Measurements from ENCODE around the gene ST8SIA5. TPM values are rescaled to one million over a fixed set of nuclear protein-coding genes. Genes with fewer than 3 reads are reported as not detected.

Gene ST8SIA5
- total RNA-seq, 1 donor from 2014 or later, result 1.5 TPM

DNA sequence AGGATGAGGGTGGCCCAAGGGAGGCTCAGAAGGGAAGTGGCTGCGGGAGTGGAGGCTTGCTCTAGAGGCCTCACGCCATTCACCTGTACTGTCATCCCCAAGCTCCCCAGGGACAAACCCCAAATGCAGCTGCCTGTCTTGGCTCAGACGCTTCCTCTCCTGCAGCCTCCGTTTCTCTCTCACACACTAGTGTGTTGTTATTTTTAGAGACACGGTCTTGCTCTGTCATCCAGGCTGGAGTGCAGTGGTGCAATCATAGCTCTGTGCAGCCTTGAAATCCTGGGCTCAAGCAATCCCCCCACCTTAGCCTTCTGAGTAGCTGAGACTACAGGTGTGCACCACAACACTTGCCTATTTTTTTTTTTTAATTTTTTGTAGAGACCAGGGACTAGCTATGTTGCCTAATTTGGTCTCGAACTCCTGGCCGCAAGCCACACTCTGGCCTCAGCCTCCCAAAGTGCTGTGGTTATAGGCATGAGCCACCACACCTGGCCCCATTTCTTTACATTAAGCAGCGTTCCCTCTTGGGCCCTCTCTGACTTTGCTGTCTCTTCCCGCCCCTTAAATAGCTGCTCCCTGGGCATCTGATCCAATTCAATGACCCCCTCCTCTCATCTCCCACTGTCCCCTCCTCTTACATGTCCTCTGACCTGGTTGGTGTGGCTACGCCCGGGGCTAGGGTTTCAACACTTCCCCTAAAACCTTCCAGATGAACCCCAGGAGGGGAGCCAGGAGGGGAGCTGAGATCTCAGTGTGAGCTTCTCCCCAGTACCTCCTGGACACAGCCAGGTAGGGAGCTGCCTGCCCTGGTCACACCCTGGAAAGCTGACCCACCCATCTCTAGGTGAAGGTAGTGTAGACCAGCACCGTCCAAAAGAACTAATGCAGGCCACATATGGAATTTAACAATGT, 75.8 kb downstream of the ST8SIA5 start:
- DNase-seq (no peak), ATAC-seq (ENCODE audit: poor library complexity) (peak; percentile 58)
- intact Hi-C loops (cut with DNase I), result no loop called here

DNA sequence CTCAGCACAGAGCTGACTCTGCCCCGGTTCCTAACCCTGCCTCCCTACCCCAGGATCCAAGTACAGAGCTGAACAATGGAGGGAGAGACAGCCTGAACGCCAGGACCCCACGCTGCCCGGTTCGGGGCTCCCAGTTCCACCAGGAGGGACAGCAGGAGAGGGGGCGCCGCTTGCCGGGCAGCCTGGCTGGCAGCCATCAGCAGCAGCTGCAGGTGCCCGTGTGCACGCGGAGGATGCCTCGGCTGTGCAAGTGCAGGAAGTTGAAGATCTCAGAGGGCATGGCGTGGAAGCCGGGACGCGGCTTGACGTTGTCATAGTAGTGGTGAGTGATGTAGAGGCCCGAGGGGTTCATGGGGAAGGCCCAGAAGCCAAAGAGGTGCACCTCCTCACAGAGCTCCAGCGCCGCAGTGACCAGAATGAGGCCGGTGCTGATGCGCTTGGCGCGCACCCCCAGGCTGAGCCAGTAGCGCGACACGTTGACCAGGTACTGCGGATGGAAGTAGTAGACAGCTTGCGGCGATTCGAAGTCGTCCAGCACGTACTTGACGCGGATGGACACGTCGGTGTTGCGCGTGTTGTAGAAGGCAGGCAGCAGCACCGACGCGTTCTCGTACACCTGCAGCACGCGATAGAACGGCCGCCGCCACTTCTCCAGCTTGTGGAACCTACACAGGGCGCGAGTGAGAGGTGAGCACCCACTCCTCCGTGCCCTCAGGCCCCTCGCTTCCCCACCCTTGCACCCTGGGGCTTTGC, 76.8 kb downstream of the ST8SIA5 start:
- DNase-seq (no peak), ATAC-seq (ENCODE audit: poor library complexity) (peak; percentile 9)
- intact Hi-C loops (cut with DNase I), result no loop called here

DNA sequence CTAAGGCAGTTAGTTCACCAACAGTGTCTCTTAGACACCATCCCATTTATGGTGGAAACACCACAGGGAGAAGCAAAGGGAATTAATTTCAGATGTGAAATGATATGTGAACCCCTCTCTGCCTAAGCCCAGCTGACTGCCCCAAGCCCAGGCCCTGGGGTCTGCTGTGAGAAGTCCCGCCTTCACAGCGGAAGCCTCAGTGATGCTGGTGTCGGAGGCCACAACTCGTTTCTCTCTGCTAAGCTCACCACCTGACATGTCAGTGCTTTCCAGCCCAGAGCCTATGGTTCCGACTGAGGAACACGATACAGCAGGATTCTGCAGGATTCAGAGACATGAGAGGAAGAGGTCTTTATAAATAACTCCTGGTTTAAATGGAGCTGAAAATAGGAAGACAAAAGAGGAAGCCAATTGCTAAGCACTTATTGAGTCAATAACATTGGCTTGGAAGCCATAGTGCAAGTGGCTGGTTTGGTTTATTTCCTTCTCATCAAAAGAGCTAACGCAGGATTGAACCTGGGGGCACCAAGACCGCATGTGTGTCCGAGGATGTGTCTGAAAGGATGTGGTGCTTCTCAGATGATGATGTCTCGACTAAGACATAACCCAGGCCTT, 78.0 kb downstream of the ST8SIA5 start:
- intact Hi-C loops (cut with DNase I), result no loop called here
- no peak for DNase-seq
- no peak for ATAC-seq (ENCODE audit: poor library complexity)

DNA sequence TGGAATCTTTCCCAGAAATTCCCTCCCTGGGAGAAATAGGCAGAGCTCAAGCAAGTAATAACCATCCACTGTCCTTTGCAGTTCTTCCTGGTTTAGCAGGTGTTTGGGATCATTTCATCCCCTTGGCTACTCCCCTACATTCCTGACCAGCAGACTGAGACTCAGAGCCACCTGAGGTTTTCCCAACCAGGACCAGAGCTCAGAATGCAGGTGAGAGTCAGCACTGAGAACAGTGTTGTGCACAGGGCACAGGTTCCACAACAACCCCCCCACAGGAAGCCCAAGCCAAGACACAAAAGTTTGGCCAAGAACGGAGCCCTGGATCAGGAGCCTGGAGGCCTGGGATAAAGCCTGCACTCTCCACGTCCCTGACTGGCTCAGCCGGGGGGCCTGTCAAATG, 78.8 kb downstream of the ST8SIA5 start:
- no peak for ATAC-seq (ENCODE audit: poor library complexity)

DNA sequence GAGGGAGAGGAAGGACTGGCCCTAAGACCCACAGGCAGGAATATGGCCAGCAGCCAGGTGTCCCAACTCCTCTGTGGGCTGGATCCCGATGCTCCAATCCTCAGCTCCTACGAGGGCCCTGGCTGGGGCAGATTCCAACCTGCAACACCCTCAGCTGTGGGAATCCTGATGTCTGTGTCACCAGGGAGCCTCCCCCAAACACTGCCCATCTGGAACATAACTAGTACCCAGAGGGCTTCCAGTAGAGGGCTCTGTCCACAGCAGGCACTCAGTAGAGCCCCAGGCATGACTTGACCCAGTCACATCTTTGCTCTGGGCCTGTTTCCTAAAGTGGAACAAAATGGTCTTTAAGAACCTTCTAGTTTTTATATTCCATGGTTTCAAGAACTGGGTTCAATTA, 79.2 kb downstream of the ST8SIA5 start:
- ATAC-seq (ENCODE audit: poor library complexity), result peak; percentile 52
- intact Hi-C loops (cut with DNase I), result no loop called here
- DNase-seq, result no peak

More for the DNA sequence above, 78.8 kb downstream of the ST8SIA5 start:
- DNase-seq, result no peak
- intact Hi-C loops (cut with DNase I), result no loop called here

DNA sequence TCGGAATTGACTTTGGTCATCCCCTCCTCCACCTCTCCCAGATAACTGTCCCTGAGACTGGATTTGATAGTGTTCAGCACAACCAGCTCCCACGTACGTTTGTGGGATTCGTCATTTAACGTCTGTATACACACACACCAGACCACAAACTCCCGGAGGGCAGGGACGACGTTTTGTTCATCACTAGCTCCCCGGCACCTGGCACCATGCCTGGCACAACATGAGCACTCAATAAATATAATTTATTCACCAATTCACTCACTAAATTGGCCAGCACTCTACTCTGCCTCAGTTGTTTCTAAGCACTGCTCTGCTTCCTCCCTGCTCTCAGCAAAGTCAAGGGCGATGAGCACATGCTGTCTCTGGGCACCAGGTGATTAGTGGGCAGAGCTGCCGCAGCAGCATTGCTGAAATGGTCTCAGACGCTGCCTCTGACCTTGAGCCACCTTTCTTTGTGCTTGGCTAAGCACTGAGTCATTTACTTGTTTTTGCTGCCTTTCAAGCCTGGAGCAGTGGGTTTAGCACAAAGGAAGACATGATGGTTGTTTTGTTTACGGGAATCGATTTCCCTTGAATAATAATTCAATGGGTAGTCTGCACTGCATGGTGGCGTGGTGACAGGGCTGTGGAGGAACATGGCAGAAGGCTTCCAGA, 80.5 kb downstream of the ST8SIA5 start:
- intact Hi-C loops (cut with DNase I), result no loop called here
- ATAC-seq (ENCODE audit: poor library complexity) (no peak), DNase-seq (no peak)

DNA sequence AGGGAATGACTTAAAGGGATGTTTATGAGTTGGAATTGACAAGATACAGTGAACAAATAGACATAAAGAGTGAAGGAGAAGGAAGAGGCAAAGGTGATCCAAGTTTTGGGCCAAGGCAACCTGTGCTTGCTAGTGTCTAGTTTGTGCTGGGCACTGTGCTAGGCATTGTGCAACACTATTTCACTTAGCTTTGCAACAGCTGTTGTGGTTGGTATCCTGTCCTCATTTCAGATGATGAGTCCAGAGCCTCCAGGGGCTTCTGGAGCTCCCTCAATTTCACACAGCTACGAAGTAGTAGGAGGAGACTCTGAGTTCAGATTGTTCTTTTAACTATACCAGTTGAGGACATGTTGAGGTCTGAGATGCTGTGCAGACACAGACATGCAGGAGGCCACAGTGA, 81.7 kb downstream of the ST8SIA5 start:
- intact Hi-C loops (cut with DNase I), result no loop called here
- ATAC-seq (ENCODE audit: poor library complexity) (no peak), DNase-seq (no peak)

DNA sequence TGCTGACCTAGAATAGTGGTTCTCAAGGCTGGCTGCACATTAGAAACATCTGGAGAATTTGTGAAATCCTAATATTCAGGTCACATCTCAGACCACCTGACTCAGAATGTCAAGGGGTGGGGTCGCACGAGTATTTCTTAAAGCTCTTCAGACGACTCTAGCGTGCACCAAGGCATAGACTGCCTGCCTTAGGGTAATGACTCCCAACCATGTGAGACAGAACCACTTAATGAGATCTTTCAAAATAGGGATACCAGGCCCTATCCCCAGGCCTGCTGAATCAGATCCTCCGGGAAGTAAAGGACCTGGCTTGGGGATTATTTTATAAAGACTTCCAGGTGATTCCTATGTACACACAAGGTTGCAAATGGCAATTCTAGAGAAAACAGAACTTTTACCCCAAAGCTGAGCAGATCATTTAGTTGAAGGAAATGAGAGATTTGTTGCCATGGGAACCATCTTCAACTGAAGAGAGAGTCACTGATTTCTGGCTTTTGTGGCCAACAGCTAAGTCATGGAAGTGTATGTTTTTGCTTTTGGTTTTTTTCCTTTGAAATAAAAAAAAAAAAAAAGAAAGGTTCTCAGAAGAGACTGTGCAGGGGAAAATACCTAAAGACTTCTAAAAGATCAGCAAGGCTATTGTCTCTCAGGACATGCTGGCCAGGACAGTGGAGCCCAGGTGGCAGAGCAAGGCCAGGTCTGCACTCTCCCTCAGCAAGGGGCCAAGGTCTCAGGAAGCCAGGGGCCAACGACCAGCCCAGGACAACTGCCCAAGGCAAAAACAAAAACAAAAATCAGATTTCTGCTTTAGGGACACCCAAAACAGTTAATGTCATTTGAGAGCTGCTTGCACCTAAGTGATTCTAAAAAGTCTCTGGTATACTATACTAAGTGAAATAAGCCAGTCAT, 84.5 kb downstream of the ST8SIA5 start:
- DNase-seq (no peak), ATAC-seq (ENCODE audit: poor library complexity) (no peak)
- intact Hi-C loops (cut with DNase I), result no loop called here

DNA sequence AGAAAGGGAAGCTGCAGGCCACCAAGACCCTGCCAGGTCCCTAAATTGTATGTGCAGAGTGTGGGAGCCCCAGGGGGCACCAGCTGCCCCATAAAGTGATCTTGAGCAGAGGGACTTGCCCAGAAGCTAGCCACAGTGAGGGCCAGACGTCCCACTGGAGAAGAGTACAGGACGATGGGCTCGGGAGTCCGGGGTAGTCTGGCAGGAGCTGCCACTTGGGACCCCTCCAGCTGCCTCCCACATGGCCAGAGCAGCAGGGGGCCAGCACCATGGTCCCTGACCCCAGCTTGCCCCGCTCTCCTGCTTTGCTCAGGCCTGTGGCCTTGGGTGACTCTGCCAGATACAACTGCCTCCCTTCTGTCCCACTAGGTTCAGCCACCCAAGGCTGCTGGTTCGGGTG, 88.2 kb downstream of the ST8SIA5 start:
- ATAC-seq (ENCODE audit: poor library complexity) (no peak), DNase-seq (no peak)
- intact Hi-C loops (cut with DNase I), result no loop called here

DNA sequence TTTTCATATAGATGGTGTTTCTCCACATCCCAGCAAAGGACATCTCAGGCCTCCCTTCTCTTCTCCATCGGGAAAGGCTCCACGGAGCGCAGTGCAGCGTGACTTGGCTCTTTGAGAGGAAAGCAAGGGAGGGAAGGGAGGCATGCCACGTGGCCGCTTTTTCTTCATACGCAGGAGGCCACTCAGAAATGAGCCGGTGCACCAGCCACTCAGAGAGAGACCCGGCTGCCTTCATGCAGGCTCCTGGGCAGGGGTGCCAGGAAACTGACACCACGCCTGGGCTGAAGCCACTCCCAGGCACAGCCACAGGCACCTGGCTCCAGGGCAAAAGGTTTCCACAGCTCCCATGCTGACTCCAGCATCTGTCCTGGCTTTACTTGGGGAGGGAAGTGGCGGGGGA, 88.7 kb downstream of the ST8SIA5 start:
- DNase-seq (no peak), ATAC-seq (ENCODE audit: poor library complexity) (no peak)
- intact Hi-C loops (cut with DNase I), result no loop called here

DNA sequence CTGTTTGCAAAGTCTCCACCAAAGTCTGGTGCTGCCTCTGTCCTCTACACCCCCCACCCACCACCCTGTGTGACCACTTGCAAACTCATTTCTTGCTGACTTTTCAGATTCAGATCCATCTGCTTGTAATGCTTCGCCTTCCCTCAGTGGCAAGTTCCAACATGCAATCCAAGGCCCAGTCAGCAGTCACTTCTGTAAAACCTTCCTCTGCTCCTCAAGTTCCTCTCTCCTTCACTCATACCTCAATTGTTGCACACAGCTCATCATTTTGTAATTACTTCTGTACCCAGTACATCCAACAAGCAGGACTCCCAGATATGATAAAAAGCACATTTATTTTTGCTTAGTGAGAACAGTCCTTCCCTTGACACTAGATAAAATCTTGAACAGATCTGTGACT, 93.3 kb downstream of the ST8SIA5 start:
- no peak for ATAC-seq (ENCODE audit: poor library complexity)
- intact Hi-C loops (cut with DNase I), result no loop called here

DNA sequence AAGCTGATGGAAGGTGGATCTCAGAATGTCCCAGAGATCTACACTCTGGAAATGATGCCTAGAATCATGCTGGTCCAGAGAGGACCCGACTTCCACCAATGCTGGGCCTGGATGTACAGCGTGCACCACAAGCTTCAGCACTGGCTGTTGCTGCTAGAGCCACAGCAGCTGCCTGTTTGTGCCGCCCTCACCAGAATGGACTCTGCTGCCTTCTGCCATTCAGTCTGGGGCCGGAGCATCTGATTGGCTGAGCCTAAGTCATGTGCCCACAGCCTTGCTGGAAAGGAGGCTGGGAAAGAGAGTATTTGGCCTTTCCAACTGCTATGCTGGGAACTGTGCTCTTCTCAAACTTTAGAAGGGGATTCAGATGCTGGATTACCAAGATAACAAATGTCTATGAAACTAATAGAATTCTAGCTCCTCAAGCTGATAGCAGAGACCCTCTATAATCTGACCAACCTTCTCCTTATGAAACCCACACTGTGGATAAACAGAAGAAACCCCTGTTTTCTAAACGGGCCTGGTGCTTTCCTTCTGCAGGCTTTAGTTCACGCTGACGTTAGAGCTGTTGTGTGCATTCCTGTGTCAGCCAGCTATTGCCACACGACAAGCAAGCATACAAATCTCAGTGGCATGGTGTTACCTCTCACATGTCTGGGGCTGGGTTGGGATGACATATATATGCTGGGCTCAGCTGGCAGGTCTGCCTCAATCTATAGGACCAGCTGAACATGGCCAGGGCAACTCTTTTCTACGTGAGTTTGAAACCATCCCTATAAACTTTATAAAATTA, 95.7 kb downstream of the ST8SIA5 start:
- DNase-seq, result no peak
- intact Hi-C loops (cut with DNase I), result no loop called here
- no peak for ATAC-seq (ENCODE audit: poor library complexity)

More for the DNA sequence above, 93.3 kb downstream of the ST8SIA5 start:
- no peak for DNase-seq

DNA sequence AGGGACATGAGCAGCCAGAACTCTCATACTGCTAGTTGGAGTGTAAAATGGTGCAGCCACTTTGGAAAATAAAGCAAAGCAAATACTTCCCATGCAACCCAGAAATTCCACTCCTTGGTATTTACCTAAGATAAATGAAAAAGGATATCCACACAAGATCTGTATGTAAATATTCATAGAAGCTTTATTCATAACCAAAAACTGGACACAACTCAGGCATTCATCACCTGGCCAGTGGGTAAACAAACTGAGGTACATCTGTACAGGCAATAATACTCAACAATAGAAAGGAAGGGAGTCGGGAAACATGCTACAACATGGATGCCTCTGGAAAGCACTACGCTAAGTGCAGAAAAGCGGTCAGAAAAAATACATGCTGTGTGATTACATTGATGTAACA, 97.4 kb downstream of the ST8SIA5 start:
- no peak for ATAC-seq (ENCODE audit: poor library complexity)
- intact Hi-C loops (cut with DNase I), result loop anchor here (5.0 kb wide), 4 partner anchors 102 to 512 kb away; a partner anchor contains a TSS
- DNase-seq, result no peak

DNA sequence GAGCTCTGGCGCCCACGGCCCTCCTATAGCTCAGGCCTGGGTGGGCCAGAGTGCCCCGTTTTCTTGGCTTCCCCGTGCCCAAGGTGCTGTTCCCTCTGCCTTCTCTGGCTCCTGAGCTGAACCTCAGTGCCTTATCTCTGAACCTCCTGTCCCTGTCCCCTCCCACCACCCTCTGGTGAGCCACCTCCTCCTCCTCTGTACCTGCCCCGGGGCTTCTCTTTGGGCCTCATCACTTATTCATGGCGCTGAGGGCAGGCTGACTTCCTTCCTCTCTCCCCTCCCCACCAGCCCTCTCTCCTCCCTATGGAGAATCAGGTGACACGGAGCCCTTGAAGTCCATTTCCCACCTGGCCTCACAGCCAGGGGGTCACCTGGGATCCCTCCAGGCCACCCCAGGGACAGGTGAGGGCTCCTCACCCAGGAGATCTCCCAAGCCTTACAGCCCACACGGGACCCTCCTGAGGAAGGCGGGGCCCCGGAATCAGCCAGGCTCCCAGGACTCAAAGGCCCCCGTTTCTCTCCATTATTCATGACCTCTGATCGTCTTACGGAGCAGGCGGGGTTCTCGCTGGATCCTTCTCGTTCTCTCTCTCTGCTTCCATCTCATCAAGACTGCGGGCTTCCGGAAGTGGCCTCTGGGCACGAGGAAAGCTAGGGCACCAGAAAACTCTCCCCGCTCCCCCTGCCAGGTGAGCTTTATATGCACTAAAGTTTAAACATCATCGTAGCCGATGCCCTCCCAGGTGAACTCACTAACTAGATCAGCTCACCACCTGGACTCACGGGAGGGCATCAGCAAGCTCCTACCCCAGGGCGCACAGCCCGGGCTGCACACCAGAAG, 99.5 kb downstream of the ST8SIA5 start, which contains the start of gene LOXHD1:
Gene LOXHD1, minus strand, starts transcription at position 106 of the 841 bp plus-strand sequence. CDS start 187 bp downstream, outside the sequence.
- no peak for ATAC-seq (ENCODE audit: poor library complexity)
- intact Hi-C loops (cut with DNase I), result loop anchor here (5.0 kb wide), 4 partner anchors 100 to 510 kb away; a partner anchor contains a TSS
- DNase-seq, result no peak

DNA sequence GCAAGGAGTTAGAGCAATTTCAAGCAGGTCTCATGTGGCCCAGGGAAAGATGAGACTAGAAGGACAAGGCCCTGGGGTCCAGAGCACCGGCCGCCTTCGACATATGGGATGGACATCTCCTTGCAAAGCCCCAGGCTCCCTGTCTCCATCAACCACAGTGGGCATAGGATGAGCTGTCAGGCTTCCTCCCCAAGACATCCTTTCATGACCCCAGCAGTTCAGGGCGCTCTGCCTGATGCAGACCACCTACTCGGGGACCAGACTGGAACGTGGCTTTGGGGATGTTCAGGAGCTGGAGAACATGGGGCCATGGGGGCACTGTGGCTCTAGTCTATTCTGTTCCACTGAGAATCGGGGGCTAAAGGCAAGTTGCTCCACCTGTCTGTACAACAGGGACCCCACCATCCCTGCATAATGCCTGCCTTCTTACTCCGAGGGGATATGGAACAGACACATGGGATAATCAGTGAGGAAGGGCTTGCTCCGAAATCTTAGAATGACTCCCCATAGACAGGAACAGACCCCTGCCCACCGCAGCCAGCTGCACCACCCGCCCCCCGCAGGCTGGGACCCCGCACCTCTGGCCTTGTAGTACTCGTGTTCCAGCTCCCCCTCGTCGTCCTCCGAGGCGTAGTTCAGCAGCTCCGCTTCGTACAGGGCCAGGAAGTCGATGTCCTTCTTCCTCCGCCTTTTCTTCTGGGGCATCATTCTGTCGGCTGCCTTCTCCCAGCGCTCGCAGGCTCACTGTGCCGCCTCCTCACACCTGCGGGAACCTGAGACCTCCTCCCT, 100.3 kb downstream of the ST8SIA5 start:
- DNase-seq, result no peak
- intact Hi-C loops (cut with DNase I), result loop anchor here (5.0 kb wide), 4 partner anchors 99 to 509 kb away; a partner anchor contains a TSS

More for the DNA sequence above, 100.3 kb downstream of the ST8SIA5 start:
- no peak for ATAC-seq (ENCODE audit: poor library complexity)

Measured in Right ventricle myocardium superior (tissue), 1 donor.